HG03342 (cell line): ENCODE measurements around the gene RREB1.

Experiments
- ATAC-seq: cut with Tn5 transposase; IDR thresholded peaks from one replicate; pipeline ENCODE4 v1.9.1; 2021; ENCODE audit warnings: mild to moderate bottlenecking, moderate library complexity; ENCODE audit not compliant: unreplicated experiment

The RREB1 gene

GRCh38 chr6:7088076-7088742 lies 19.6 kb upstream of the RREB1 start:
- ATAC-seq = no peak

- ATAC-seq = no peak
Measured at GRCh38 chr6:7098993-7099392, 8.8 kb upstream of the RREB1 start.

GRCh38 chr6:7100072-7100752 lies 7.5 kb upstream of the RREB1 start:
- peak; percentile 80 for ATAC-seq

GRCh38 chr6:7100753-7101081 lies 7.0 kb upstream of the RREB1 start:
- no peak for ATAC-seq

GRCh38 chr6:7101290-7101689 lies 6.5 kb upstream of the RREB1 start:
- ATAC-seq = no peak

GRCh38 chr6:7104752-7105151 lies 3.0 kb upstream of the RREB1 start:
- ATAC-seq = no peak

- no peak for ATAC-seq
Measured at GRCh38 chr6:7106215-7106751, 1.5 kb upstream of the RREB1 start.

GRCh38 chr6:7106752-7107577 lies 796 bp upstream of the RREB1 start:
- ATAC-seq = peak; percentile 40

- ATAC-seq = no peak
Measured at GRCh38 chr6:7108196-7108963, 619 bp downstream of the RREB1 start.

- ATAC-seq = no peak
Measured at GRCh38 chr6:7108964-7109836, 1.4 kb downstream of the RREB1 start.

GRCh38 chr6:7110092-7110792 lies 2.5 kb downstream of the RREB1 start:
- no peak for ATAC-seq

GRCh38 chr6:7111095-7111690 lies 3.4 kb downstream of the RREB1 start:
- ATAC-seq = no peak

- no peak for ATAC-seq
Measured at GRCh38 chr6:7112171-7112570, 4.4 kb downstream of the RREB1 start.

- peak; percentile 37 for ATAC-seq
Measured at GRCh38 chr6:7112741-7113313, 5.1 kb downstream of the RREB1 start.

GRCh38 chr6:7114744-7115458 lies 7.1 kb downstream of the RREB1 start:
- ATAC-seq = no peak

GRCh38 chr6:7115543-7116231 lies 7.9 kb downstream of the RREB1 start:
- ATAC-seq = no peak

GRCh38 chr6:7119272-7119801 lies 11.6 kb downstream of the RREB1 start:
- no peak for ATAC-seq
